ENCODE data around the gene KCNJ11.

- TF ChIP-seq ZNF207 (IDR thresholded peaks at IDR 0.05; ENCODE audit: borderline replicate concordance) (no peak), POLR2A (IDR thresholded peaks at IDR 0.05; ENCODE audit: insufficient read depth in 1 of 2, low read depth in 2 of 2, low read length in 2 of 2) (no peak), SMAD3 (CRISPR knock-in tag; IDR thresholded peaks at IDR 0.05) (no peak), ZNF18 (CRISPR knock-in tag; IDR thresholded peaks at IDR 0.05; ENCODE audit: insufficient replicate concordance) (no peak), FOSL2 (CRISPR knock-in tag; IDR thresholded peaks at IDR 0.05) (no peak)
- TF ChIP-seq, protein P1, sequence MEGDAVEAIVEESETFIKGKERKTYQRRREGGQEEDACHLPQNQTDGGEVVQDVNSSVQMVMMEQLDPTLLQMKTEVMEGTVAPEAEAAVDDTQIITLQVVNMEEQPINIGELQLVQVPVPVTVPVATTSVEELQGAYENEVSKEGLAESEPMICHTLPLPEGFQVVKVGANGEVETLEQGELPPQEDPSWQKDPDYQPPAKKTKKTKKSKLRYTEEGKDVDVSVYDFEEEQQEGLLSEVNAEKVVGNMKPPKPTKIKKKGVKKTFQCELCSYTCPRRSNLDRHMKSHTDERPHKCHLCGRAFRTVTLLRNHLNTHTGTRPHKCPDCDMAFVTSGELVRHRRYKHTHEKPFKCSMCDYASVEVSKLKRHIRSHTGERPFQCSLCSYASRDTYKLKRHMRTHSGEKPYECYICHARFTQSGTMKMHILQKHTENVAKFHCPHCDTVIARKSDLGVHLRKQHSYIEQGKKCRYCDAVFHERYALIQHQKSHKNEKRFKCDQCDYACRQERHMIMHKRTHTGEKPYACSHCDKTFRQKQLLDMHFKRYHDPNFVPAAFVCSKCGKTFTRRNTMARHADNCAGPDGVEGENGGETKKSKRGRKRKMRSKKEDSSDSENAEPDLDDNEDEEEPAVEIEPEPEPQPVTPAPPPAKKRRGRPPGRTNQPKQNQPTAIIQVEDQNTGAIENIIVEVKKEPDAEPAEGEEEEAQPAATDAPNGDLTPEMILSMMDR (CRISPR knock-in tag; IDR thresholded peaks at IDR 0.05), result no peak
- TF ChIP-seq, protein P2, sequence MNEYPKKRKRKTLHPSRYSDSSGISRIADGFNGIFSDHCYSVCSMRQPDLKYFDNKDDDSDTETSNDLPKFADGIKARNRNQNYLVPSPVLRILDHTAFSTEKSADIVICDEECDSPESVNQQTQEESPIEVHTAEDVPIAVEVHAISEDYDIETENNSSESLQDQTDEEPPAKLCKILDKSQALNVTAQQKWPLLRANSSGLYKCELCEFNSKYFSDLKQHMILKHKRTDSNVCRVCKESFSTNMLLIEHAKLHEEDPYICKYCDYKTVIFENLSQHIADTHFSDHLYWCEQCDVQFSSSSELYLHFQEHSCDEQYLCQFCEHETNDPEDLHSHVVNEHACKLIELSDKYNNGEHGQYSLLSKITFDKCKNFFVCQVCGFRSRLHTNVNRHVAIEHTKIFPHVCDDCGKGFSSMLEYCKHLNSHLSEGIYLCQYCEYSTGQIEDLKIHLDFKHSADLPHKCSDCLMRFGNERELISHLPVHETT (CRISPR knock-in tag; conservative IDR thresholded peaks at IDR 0.05), result no peak
These were observed 45.2 kb downstream of the KCNJ11 start for GRCh38 chr11:17343257-17343656.
